Measurements from ENCODE around the gene ARHGEF4. TPM values are rescaled to one million over a fixed set of nuclear protein-coding genes. Genes with fewer than 3 reads are reported as not detected.

ARHGEF4 gene
- total and polyA plus RNA-seq, 10 of the 15 experiments (the other 5 are each of a cell fraction or from before 2014, with no cell fraction given): 0.02 to 0.24 (median 0.16) TPM; not detected in 6

DNA sequence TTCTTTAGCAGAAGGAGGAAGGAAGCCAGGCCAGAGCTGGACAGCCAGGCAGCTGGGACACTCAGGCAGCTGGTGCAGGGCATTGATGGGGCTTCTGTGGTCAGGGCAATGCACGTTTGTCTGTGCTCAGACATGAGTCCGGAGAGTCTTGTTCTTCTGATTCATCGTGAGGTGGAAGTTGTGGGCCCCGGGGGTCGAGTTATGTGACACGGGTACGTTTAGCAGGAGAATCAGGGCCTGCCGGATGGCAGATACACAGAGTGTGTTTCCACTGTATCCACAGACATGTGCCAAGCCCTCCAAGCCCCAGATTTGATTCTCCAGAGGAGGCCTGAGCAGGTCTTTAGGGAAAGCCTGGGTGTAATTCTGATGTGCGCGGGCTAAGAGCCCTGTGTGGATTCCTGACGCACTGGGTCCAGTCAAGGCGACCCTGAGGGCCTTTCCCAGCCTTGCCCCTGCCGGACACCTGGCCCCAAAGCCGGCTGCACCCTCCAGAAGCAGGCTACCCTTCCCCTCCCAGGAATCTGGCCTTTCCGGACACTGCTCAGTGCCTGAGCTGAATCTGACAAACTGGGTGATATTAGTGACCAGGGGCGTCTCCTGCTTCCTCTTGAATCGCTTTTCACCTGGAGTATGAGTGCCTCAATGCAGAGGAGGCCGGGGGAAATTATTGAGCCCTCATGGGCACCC, 10.1 kb downstream of the ARHGEF4 start:
- no TSS peak for BruUV-seq (replicated peaks)
- H3K9me3 ChIP-seq (replicated peaks; ENCODE audit: control insufficient read depth, insufficient read depth, low read length): no peaks in the 10 kb centered on the region
- TF ChIP-seq KDM1A (IDR thresholded peaks at IDR 0.05; ENCODE audit: borderline replicate concordance) (no peak), TCF12 (IDR thresholded peaks at IDR 0.05; ENCODE audit: low read depth, low read length) (no peak), ZNF384 (IDR thresholded peaks at IDR 0.05; ENCODE audit: borderline replicate concordance, low read depth, low read length) (no peak), NBN (IDR thresholded peaks at IDR 0.05) (no peak), NR2F1 (conservative IDR thresholded peaks at IDR 0.05) (no peak)
- TF ChIP-seq, protein P1, sequence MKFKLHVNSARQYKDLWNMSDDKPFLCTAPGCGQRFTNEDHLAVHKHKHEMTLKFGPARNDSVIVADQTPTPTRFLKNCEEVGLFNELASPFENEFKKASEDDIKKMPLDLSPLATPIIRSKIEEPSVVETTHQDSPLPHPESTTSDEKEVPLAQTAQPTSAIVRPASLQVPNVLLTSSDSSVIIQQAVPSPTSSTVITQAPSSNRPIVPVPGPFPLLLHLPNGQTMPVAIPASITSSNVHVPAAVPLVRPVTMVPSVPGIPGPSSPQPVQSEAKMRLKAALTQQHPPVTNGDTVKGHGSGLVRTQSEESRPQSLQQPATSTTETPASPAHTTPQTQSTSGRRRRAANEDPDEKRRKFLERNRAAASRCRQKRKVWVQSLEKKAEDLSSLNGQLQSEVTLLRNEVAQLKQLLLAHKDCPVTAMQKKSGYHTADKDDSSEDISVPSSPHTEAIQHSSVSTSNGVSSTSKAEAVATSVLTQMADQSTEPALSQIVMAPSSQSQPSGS (IDR thresholded peaks at IDR 0.05; ENCODE audit: low read length): no peak
- CTCF ChIA-PET: interaction anchor here (1.2 kb wide), 1 partner anchor 49 kb away, joined by 4 read pairs; no protein-coding TSS in a partner anchor
- SMC1A ChIA-PET (ENCODE audit: uncharacterized antibody, unreplicated experiment): no interaction called here
- H3K9ac ChIP-seq (ENCODE audit: control insufficient read depth, insufficient read depth, low read length): no peak overlapping the region
- intact Hi-C loops (cut with micrococcal nuclease; ENCODE audit: unreplicated experiment): no loop called here
- POLR2A ChIA-PET: no interaction called here
- H3K36me3 ChIP-seq (ENCODE audit: control insufficient read depth in 2 of 2, insufficient read depth in 2 of 2, low read length in 1 of 2): no peaks in the 10 kb centered on the region
- 32% methylated on average over 18 of the region's 18 CpGs for WGBS (ENCODE audit: insufficient coverage, insufficient replicate concordance, low lambda C conversion rate, missing lambda C conversion rate)
- H4K20me1 ChIP-seq (ENCODE audit: control insufficient read depth, insufficient read depth): no peaks in the 10 kb centered on the region
- no peak overlapping the region for H3K4me2 ChIP-seq (ENCODE audit: control insufficient read depth, insufficient read depth)
- no peak overlapping the region for H2AFZ ChIP-seq (ENCODE audit: control insufficient read depth, low read depth, low read length)
- RAD21 ChIA-PET (ENCODE audit: unreplicated experiment): no interaction called here
- H3K4me3 ChIP-seq: no peak overlapping the region
- DNase-seq (ENCODE audit: low read depth, low spot score) (no peak), ATAC-seq (no peak), FAIRE-seq (no peak)
- in situ Hi-C loops (cut with MboI): no loop called here
- H3K4me1 ChIP-seq (ENCODE audit: control insufficient read depth, insufficient read depth, low read length): no peaks in the 10 kb centered on the region
- no peaks in the 10 kb centered on the region; a peak in 1 of 4 replicates for H3K27me3 ChIP-seq (replicated peaks in 1 of 2; ENCODE audit: control insufficient read depth in 2 of 2, insufficient read depth in 2 of 2, low read length in 1 of 2)
- H3K27ac ChIP-seq (ENCODE audit: control insufficient read depth, insufficient read depth): no peak overlapping the region
- no peaks in the 10 kb centered on the region for H3K79me2 ChIP-seq (ENCODE audit: control insufficient read depth, insufficient read depth, low read length)
